Occipital lobe (tissue), 2 donors: ENCODE results near the gene RAB11A. TPM values are rescaled to one million over a fixed set of nuclear protein-coding genes. Genes with fewer than 3 reads are reported as not detected.
"Not testable (repeated sequence)": the region's sequence is repeated elsewhere in the genome, so short reads cannot be mapped to it uniquely, and the experiment has no call there.

Source experiments
- DNase-seq: peaks from one replicate; lab custom pipeline; 2025; lab: John Stamatoyannopoulos, UW
- total RNA-seq: library from RNA; depleted of rRNA; stranded (reverse); fragments of >200 nt; gene quantifications from one replicate; pipeline ENCODE4 v1.2.3, GENCODE V29; 2014

The RAB11A gene
- total RNA-seq, 1 donor from 2014 or later = 169 TPM

DNA sequence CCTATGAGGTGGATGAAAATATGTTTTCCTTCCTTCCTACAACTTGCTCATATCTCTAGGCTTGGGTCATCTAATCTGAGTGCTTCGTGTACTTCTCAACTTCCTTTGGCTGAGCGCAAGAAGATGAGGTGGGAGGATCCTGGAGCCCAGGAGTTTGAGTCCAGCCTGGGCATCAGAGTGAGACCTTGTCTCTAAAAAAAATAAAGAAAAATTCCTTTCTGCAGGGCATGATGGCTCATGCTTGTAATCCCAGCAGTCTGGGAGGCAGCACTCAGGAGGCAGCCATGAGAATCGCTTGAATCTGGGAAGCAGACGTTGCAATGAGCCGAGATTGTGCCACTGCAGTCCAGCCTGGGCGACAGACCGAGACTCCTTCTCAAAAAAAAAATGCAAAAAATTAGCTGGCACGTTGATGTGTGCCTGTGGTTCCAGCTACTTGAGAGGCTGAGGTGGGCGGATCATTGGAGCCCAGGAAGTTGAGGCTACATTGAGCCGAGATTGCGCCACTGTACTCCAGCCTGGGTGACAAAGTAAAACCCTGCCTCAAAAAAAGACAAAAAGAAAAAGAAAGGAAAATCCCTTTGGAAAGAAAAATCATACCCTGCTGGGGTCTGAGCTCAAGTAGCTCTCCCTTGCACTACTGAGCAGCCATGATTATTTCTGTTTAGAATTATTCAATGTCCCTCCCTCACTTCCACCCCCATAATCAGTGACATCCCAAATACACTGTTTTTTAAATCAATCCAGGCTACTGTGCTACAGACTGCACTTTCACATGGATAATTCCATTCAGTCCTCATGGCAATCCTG is 28.0 kb upstream of the RAB11A start:
- DNase-seq = peak; percentile 33

DNA sequence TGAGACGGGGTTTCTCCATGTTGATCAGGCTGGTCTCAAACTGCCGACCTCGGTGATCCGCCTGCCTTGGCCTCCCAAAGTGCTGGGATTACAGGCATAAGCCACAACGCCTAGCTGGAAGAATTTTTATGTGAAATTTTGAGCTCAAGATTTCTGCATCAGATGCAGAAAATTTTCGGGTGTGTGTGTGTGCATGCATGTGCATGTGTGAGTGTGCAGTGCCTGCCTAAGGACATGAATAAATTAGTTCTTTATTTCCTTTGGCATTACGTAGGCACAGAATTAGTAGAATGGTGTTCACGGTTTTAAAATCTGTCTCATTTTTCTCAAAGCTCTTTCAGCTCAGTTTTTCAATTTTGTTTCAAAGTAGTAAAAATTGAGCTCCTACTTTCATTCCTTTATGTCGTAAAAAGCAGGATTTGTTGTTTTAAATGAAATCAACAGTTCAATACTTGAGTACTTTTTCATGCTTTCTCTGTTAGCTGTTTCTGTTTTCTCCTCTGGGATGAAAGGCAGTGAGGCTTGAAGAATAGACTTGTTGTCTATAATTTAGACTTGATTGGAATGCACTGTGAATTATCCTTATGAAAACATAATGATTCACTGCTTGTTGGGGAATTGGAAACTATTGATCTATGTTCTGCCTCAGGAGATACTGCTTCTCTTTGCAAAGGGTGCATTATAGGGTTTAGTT is 23.3 kb upstream of the RAB11A start:
- no peak for DNase-seq

DNA sequence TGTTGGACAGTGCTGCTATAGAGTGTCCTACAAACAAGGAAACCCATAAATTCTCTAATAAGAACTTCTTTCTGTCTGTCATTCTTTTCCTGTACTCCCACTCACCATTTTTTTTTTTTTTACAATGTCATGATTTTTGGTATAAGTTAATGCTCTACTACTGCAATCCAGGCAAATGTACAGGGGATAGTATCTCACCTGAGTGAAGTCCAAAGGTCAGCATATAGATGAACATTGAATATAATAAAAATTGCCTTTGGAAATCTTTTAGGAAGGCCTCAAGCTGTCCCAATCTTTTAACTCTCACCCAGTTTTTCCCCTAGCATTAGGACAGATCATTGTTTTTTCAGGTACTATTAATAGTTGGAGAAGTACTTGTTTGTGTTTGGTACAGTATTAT is 21.3 kb upstream of the RAB11A start:
- DNase-seq = no peak

DNA sequence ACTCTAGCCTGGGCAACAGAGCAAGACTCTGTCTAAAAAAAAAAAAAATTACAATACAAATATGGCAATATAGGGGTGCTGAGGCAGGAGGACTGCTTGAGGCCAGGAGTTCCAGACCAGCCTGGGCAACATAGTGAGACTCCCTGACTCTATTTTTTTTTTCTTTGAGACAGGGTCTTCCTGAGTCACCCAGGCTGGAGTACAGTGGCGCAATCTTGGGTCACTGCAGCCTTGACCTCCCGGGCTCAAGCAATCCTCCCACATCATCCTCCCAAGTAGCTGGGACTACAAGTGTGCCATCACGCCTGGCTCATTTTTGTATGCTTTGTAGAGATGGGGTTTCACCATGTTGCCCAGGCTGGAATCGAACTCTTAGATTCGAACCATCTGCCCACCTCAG is 17.3 kb upstream of the RAB11A start:
- no peak for DNase-seq

DNA sequence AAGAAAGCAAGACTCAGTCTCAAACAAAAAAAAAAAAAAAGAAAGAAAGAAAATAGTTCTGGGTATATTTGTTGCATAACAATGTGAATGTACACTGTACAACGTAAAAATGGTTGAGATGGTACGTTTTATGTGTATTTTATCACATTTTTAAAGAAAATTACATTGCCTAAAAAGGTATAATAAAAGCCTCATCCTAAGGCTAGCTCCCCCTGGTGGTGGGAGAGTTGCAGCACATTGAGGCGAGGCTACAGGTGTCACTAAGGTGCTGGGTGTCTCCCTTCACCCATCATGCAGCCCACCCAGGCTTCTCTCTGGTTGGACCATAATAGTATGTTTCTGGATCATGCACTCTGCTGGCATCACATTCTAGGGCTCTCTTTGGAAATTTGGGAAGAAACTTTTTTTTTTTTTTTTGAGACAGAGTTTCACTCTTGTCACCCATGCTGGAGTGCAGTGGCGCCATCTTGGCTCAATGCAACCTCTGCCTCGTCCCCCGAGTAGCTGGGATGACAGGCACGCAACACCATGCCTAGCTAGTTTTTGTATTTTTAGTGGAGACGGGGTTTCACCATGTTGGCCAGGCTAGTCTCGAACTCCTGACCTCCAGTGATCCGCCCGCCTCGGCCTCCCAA is 12.4 kb upstream of the RAB11A start:
- no peak for DNase-seq

DNA sequence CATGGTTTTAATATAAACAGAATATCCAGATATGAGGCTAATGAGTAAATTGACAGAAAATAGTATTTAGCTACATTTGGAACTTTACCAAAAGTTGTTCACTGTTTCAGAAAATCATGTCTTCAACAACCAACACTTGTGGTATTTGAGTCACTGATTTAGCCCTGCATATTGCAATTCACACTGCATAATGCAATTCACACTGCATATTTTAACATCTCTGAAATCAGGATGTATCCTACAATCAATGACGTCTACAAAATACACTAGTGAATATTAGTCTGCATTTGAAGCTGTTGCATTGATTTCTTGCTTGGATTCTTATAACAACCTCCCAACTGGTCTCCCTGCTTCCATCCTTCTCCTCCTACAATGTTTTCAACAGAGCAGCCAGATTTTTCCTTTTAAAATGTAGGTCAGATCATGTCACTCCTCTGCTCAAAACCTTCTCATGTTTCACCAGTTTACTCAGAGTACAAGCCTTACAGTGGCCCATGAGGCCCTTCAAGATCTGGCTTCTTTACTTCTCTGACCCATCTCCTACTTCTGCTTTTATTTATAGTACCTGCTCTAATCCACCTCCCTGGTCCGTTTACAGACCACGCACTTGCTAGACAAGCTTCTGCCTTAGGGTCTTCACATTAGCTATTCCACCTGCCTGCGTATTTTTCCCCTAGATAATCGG is 11.4 kb upstream of the RAB11A start:
- no peak for DNase-seq

DNA sequence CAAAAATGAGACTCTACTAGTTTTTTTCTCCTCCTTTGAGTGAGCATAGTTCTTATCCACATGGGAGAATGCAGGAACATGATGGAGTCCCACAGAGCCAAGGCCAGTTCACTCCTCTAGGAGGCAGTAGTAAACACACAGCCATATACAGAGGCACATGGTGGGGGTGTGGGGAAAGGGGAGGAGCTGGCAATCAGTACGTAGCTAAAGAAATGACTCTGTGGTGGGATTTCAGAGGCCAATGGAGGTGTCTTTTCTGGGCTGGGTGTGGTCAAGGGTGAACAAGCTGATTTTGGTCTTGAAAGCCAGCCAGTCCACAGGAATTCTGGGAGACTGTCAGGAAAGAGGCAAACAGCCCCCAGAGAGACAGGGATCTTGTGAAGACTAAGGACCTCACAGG is 6.6 kb upstream of the RAB11A start:
- DNase-seq = no peak

DNA sequence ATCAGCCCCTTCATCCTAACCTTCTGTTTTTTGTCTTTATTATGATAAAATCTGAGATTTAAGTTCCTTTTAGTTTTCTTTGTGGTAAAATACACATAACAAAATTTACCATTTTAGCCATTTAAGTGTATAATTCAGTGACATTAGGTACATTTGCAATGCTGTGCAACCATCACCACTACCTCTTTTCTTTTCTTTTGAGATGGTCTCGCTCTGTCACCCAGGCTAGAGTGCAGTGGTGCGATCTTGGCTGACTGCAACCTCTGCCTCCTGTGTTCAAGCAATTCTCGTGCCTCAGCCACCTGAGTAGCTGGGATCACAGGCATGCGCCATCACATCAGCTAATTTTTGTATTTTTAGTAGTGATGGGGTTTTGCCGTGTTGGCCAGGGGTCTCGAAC is 6.2 kb upstream of the RAB11A start:
- no peak for DNase-seq

DNA sequence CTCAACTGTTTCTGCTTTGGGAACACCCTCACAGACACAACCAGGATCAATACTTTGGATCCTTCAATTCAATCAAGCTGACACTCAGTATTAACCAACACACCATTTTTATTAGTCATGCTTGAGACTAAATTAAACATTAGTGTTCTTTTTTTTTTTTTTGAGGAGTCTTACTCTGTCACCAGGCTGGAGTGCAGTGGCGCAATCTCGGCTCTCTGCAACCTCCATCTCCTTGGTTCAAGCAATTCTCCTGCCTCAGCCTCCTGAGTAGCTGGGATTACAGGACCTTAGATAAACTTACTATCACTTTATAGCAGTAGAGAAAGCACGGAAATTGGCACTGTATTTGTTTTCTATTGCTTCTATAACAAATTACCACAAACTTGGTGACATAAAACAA is 2.0 kb upstream of the RAB11A start:
- no peak for DNase-seq

DNA sequence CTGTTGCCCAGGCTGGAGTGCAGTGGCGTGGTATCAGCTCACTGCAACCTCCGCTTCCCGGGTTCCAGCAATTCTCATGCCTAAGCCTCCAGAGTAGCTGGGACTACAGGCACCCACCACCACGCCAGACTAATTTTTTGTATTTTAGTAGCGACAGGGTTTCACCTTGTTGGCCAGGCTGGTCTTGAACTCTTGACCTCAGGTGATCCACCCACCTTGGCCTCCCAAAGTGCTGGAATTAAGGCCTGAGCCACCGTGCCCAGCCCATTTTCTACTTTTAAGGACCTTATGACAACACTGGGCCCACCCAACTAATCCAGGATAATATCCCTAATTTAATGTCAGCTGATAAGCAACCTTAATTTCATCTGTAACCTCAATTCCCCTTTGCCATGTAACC is 1.4 kb upstream of the RAB11A start:
- not testable (repeated sequence) for DNase-seq

DNA sequence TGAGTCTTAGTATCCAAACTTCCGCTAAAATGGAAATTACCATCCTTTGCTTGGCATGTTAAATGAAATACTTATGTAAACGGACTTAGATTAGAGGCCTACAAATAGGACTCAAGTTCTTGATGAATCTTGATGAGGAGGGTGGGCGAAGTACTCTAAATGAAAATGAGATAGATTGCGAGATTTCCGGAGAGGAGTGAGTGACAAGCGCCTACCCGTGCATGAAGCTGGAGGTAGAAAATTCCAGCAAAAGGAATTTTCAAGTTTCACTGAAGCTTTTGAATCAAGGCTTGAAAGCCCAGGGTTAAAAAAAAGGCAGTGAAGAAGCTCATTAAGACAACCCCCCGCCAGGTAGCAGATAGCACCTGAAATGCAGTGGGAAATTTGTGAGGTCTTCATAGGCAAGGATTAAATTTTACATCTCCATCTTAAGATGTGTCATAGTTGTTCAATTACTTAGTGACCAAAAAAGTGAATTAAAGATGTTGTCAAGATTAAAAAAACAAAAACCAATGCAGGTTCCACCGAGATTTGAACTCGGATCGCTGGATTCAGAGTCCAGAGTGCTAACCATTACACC is 655 bp upstream of the RAB11A start:
- no peak for DNase-seq

DNA sequence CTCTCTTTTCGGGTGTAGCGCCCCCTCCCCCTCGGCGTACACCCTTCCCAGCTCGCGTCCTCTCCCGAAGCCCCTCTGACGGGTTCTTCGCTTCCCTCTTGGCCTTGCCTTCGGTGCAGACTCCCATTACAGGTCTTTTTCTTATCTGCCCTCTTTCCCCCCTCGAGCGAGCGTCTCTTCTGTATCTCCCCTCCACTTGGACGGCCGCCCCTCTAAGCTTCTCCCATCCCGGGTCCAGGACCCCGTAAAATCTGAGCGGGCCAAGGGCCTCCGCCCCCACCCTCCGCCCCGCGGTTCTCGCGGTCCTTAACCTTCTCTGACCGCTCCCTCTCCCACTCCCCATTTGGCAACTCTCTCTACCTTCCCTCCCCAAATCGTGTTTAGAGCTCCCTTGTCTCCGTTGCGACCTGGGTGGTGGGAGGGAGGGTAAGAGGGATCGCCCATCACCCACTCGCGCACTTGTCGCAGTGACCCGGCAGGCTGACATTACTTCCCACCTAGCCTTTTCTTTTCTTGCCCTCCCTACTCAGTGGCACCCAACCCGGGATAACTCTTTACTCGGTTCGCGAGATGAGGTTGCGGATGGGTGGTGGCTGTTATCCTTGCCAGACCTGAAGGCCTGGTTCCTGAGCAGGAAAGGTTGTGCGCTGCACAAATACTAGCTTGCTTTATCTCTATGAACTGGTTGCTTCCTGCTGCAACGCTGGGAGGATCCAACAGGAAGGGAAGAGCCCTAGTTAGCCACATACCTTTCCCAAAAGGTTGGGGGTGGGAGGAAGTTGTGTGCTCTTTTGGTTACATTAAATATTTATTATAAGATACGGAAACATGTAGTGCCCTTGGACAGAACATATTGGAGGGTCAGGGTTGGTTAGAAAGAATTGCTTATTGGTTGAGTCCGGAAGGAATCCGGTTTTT is 922 bp downstream of the RAB11A start:
- no peak for DNase-seq

DNA sequence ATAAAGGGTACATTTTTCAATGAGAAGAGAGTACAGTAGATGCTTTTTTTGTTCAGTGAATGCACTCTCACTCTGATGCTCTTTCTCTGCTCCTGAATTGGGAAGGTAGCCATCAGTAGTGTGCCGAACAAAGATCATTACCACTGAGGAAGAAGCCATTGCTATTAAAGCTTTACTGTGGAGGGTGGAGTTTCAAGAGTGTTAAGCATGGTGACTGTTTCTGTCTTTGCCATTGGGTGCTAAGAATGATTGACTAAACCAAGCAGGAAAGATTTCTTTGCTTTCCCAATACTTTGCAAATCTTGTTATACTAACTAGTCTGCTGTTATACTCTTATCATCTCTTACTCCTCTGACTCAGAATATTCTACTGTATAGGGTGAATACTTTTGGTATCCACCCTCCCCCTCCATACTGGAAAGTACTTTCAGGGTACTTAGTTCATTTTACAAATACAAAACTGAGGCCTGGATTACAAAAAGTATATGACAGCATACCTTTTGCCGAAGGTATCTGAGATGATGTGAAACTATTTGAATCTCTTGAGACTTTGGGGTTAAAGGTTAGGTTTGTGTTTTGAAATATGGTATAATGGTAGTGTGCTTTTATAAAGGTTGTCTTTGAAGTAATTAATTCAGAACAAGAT is 1.7 kb downstream of the RAB11A start:
- DNase-seq = no peak

DNA sequence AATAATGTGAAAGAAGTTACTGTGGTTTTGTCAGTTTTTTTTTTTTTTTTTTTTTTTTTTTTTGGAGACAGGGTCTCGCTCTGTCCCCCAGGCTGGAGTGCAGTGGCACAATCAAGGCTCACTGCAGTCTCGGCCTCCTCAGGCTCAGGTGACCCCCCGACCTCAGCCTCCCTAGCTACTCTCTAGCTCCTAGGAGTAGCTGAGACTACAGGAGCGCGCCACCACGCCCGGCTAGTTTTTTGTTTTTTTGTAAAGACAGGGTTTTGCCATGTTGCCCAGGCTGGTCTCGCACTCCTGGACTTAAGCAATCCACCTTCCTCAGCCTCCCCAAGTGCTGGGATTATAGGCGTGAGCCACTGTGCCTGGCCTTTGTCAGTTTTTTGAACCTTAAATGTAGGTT is 2.6 kb downstream of the RAB11A start:
- not testable (repeated sequence) for DNase-seq

DNA sequence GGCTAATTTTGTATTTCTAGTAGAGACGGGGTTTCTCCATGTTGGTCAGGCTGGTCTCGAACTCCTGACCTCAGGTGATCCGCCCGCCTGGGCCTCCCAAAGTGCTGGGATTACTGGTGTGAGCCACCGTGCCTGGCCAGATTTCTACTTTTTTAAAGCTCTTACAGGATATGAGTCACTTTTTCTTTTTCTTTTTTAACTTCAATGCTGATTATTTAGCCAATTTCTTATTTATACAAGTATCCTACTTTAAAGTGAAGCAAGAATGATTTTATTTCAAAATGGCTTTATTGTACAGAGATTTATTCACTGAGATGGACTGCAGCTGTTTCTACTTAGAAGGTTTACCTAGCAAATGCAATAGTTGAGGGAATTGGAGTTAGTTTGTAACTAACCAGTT is 3.3 kb downstream of the RAB11A start:
- not testable (repeated sequence) for DNase-seq

DNA sequence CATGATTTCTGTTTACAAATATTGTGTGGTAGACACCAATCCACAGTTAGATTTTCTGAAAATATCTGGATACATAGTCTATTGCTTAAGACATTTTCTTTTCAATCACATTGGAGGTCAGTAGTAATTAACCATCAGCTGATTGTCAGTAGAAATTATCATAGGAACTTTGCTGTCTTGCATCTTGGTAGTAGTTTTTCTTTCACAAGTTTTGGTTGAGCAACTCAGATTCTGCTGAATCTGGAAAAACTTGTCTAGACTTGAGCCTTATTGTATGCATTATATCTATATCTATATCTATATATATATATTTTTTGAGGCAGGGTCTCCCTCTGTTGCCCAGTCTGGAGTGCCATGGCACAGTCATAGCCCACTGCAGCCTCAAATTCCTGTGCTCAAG is 4.0 kb downstream of the RAB11A start:
- DNase-seq = no peak

DNA sequence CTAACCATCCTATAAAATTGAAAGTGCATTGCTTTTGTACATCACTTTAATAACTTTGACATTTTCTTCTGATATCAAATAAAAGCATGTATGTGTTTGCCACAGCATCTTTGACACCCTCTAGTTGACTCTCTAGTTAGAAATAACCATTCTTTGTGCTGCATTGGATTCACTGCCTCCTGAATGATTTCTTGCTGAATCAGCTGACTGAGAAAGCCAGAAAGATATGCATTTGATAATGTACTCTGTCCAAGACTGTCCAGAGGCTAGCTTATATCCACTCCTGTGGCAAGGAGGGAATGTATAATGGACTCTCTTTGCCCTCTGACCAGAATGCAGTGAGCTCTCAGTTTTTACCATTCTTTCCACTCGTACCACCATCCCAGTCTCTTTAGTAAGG is 6.2 kb downstream of the RAB11A start:
- DNase-seq = no peak

DNA sequence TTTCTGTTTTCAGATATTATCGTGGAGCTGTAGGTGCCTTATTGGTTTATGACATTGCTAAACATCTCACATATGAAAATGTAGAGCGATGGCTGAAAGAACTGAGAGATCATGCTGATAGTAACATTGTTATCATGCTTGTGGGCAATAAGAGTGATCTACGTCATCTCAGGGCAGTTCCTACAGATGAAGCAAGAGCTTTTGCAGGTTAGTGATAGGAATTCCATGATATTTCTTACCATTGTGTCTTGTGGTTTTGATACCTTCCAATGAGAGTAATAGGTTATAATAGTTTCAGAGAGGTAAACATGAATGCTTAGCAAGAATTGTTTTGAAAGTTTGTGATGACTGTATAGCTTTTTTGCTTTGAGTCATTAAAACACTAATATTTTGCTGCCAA is 8.5 kb downstream of the RAB11A start:
- DNase-seq = no peak

DNA sequence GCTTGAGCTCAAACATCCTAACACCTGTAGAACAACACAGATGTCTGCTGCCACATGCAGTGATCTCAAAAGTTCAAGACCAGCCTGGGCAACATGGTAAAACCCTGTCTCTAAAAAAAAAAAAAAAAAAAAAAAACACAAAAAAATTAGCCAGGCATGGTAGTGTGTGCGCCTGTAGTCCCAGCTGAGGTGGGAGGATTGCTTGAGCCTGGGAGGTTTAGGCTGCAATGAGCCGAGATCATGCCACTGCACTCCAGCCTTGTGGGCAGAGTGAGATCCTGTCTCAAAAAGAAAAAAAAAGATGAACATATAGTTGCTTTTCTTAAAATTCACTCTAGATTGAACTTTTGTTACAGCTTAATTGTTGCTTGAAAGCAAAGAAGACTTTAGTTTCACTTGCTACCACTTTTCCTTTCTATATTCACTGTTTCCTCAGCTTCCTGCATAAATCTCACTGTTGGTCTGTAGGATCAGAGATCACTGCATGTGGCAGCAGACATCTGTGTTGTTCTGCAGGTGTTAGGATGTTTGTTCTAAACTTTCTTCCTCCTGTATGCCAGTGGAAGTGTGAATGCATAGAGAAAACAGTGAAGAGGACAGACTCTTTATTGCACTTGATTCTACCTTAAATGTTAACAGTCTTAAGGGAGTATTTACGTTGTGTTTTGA is 12.6 kb downstream of the RAB11A start:
- DNase-seq = no peak

DNA sequence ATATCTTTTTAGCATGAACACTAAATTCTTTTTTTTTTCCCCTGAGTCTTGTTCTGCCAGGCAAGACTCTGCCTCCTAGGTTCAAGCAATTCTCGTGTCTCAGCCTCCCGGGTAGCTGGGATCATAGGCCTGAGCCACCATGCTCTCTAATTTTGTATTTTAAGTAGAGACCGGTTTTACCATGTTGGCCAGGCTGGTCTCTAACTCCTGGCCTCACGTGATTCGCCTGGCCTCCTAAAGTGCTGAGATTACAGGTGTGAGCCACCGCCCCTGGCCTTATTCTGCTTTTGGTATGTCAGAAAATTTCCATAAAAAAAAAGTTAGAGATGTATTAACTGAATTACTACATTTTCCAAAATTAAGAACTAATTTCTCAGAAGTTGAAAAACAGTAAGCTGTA is 14.3 kb downstream of the RAB11A start:
- no peak for DNase-seq
